NCI-H1417 (cell line): ENCODE data around the gene EGLN1.

Experiments used
- DNase-seq, 3 experiments: peaks; one replicate each; lab custom pipeline; 2025; lab: John Stamatoyannopoulos, UW

EGLN1 gene

DNA sequence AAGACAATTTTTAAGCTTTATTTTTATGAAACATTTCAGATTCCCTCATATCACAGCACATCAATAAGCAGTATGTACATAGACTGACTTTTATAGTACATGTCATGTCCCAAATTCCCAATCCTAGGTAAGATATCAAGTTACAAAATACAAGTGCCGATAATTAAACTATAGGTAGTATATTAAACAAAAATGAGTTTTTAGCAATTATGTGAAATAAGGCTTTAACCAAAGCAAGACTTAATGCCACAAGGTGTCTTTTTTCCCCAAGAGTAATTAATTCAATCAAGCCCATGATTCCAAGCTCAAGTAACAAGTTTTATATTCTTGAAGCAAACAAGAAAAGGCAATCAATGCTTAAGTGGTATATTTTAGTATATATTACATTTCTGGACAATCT lies 89.3 kb downstream of the EGLN1 start:
- no peak for DNase-seq

DNA sequence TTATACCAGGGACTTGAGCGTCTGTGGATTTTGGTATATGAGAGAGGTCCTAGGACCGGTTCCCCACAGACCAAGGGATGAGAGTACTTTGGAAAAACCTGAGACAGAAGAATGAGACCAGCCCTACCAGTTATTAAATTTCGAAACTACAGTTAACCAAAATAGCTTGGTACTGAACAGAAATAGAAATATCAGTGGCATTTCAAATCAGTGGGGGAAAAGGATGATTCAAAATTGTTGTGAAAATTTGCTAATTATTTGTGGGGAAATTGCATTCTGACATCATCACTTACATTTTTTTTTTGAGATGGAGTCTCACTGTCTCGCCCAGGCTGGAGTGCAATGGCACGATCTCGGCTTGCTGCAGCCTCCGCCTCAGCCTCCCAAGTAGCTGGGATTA lies 92.6 kb downstream of the EGLN1 start:
- DNase-seq: no peak

DNA sequence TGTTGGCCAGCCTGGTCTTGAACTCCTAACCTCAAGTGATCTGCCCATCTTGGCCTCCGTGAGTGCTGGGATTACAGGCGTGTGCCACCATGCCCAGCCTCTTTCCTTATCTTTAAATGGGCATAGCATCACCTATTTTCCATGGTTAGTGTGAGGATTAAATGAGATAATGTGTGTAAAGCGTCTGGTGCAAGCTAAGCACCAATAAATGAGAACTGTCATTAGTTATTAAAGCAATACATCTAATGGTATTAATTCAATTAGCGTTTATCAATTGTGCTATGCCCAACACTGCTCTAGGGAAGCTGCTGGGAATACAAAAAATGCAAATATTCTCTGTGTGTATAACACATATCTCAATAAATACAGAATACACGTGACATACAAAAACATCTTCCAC lies 94.5 kb downstream of the EGLN1 start:
- no peak for DNase-seq

DNA sequence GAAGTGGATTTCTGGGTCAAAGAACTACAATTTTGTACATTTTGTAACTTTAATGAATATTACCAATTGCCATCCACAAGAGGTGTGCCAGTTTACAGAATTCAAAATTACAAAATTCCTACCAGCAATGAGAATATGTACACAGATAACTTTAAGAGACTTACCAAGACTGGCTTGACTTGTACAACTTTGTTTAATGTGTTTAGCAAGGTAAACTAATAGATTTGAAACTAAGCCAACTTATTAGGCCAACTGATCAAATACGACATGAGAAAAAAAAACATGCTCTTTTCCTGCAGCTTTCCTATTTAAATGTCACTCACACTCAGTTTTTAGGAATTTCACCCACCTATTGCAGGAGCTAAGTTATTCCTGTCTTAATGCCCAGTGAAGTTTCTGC lies 95.8 kb downstream of the EGLN1 start:
- no peak for DNase-seq

DNA sequence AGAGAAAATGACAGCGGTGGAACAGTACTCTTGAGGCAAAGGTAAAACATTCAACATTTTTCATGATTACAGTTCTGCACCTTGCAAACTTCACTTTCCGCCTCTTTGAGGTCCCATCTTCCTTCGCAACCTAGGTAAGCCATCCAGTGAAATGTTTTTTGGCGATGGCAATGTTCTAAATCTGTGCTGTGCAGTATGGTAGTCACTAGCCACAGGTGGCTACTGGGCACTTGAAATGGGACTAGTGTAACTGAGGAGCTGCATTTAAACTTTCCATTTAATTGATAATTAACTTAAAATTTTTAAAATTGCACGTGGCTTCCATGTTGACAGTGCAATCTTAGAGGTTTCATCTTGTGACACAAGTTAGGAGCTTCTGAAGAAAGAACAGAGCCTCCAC lies 97.4 kb downstream of the EGLN1 start:
- DNase-seq: no peak

DNA sequence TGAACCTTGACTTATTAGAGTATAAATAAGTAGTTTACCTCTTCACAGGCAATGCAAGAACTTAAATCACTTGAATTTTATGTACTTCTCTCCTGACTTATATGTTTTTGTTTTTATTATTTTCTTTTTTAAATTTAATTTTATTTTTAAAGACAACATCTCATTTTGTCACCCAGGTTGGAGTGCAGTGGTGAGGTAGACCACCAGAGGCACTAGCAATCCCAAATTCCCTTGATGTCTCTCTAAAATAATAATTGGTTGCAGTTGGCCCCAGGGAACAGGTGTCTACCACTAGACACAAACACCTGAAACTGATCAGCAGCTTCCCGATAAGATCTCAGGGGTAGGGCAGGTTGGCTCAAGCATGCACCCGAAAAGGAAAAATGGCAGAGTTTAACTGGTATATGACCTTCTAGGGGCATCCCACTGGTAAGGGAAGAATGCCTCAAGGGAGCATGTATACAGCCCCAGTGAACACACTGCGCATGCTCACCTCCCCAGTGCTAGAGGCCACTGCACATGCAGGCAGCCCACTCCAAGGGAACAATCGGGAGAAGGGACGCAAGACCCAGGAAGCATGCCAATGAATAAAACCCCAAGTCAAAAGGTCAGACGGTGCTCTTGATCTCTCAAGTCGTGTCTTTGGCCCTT lies 99.1 kb downstream of the EGLN1 start:
- DNase-seq: no peak

DNA sequence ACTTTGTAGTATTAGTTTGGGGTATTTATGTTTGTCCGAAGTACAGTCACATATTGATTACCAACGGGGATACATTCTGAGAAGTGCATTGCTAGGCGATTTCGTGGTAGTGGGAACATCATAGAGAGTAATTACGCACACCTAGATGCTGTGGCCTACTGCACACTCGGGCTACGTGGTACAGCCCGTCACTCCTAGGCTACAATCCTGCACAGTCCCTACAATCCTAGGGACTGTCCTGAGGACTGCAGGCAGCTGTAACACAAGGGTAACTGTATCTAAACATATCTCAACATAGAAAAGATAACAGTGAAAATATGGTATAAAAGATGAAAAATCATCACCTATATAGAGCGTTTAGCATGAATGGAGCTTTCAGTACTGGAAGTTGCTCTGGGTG lies 103.0 kb downstream of the EGLN1 start:
- DNase-seq: no peak

DNA sequence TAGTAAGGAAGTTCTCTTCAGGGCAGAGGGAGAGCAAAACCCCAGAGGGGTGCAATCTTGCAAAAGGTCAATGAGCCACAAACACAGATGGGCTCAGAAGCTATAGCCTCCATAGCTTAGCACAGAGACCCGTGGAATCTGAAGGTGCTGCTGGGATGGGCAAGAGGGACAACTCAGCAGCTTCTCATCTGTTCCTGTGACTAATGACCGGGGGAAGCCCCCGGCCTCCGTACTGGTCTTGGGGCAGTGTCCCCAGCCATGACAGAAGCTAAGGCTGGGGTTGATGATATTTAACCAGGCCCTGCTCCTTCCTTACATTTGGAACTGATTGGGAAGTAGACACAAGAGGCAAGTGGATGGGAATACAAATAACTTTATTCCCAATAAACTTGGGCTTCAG lies 103.5 kb downstream of the EGLN1 start:
- DNase-seq: no peak

DNA sequence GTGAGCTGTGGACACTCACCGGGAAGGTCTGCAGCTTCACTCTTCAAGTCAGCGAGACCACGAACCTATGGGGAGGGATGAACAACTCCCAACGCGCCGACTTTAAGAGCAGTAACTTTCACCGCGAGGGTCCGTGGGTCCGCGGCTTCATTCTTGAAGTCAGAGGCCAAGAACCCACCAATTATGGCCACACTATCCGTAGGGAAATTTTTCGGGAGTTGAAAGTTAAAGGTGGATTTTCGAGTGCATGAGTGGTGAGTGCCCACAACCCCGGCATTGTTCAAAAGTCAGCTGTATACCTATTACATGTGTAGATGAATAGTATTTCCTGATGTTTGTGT lies 104.1 kb downstream of the EGLN1 start:
- no peak for DNase-seq

DNA sequence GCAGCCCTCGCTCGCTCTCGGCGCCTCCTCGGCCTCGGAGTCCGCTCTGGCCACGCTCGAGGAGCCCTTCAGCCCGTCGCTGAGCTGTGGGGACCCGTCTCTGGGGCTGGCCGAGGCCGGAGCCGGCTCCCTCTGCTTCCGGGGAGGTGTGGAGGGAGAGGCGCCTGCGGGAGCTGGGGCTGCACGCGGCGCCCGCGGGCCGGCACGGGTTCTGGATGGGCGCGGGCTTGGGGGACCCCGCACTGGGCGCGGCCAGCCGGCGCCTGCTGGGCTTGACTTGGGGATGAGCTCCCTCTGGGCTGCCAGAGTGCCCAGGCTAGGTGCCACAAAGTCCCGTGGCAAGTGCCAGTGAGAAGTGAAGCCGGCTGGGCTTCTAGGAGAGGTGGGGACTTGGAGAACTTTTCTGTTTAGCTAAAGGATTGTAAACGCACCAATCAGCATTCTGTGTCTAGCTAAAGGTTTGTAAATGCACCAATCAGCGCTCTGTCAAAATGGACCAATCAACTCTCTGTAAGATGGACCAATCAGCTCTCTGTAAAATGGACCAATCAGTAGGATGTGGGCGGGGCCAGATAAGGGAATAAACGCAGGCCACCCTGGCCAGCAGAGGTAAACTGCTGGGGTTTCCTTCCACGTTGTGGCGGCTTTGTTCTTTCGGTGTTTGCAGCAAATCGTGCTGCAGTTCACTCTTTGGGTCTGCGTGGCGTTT lies 104.6 kb downstream of the EGLN1 start:
- DNase-seq: no peak

DNA sequence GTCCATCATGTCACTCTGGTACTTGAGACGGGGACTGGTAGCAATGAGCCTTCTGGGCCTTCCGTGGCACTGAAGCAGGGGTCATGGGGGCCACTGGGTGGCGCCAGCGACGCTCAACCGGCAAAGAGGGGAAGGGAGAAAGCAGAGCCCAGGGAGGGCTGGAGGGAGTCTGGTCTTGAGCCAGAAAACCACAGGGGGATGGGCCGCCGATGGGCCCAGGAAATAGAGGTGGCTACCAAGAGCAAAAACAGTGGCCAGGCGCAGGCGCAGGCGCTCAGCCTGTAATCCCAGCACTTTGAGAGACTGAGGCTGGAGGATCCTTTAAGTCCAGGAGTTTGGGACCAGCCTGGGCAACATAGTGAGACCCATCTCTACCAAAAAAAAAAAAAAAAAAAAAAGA lies 106.2 kb downstream of the EGLN1 start:
- DNase-seq: peak in 1 of 3 experiments; percentile 15
